GM18526 (cell line): ENCODE measurements around the gene FRMD4B.

Source experiments
- POLR2A ChIP-seq: IDR thresholded peaks from 3 replicates; pipeline ENCODE4 v1.6.1; 2011; ENCODE audit not compliant: insufficient read length; ENCODE audit errors: extremely low read depth

Gene FRMD4B

DNA sequence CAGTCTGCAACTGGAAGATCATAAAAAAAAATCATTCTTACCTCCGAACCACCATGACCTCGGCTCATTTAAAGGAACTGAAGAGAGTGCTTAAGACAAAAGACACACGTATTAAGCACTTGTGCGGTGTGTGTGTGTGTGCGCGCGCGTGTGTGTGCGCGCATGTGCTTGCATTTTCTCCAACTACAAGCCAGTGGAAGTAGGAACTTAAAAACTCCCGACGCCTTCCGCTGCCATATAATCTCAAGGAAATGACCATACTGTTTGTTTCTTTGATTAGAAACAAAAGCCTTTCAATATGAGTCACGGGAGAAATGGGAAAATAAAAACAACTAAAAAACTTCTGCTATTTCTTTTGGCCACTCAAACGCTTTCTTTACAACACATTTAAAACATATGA is 32.4 kb downstream of the FRMD4B start:
- TF ChIP-seq POLR2A = no peak

DNA sequence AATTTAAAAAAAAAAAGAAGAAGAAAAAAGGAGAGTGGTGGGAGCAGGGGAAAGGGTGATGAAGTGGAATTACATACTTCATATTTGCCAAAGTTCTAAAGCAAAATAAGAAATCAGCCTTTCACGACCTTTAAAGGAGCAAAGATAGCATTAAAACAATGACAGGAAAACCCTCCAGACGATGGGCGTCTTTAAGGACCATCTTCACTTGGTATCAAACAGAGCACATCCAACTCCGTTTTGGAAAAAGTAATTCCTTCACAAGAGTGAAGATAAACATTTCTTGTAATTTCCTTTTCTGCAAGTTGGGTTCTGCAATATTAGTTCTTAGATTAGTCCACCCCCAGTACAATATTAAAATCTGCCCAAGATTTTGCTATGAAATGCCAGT is 32.8 kb downstream of the FRMD4B start:
- no peak for TF ChIP-seq POLR2A

DNA sequence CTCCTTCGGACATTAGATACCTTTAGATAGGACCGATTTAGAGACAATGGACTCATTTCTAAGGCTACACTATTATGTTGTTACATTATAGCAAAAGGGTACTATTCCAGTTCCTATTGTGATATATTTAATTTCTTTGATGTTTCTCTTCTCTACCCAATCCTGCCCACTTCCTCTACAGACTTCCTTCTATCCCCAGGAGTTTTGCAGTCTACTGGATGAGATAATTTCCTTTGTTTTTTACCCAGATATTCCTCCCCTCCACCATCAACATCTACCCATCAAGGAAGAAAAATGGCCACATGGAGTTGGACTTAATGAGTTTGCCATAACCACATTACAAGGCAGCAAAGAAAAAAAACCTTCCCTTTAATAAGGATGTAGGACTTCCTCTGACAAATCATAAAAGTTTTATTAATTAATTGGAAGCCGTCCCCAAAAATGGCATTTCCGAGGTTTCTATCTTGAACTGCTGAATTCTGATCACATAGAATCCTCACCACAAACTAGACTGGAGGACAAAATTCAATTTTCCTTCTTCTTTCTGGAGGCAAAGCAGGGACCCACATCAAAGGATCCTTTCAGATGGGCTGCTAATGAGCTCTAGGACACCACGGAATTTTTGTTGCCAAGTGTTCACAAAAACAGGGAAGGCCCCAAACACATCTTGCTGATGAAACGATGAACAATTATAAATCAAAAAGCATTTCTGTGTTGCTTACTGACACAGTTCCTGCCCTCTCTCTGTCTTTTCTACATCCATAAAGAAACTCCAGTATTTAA is 33.4 kb downstream of the FRMD4B start:
- TF ChIP-seq POLR2A = no peak

DNA sequence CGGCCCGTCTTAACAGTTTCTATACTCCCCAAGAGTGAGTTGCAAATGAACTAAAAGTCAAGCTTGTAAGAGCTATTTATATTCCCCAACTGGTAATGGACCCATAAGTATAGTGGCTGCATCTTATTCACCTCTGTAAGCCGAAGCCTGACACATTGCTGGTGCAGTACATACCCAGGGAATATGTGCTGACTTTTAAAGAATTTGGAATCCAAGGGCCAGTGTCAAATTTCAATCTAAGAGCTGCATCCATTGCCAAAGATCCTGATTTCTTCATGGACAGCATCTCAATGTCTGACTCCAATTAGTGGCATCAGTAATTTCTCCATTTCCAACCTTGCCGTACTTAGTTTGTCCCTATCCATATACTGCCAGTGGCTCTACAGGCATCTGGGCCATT is 42.0 kb downstream of the FRMD4B start:
- no peak for TF ChIP-seq POLR2A

DNA sequence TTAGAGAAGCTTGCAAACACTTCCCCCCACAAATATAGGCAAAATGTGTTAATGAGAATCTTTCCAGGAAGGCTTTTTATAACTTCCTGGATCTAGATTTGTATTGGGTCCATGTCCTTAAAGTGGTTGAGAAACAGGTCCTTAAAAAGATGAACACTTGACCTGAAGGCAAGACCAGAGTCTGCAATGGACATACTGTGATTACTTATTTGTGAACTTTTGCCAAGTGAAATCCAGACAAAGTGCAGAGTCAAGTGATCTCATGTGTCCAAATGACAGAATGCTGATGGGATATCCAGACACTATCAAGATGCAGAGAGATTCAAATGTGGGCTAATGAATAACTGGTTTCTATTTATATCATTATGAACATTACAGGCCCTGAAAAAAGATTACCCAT is 43.8 kb downstream of the FRMD4B start:
- no peak for TF ChIP-seq POLR2A

DNA sequence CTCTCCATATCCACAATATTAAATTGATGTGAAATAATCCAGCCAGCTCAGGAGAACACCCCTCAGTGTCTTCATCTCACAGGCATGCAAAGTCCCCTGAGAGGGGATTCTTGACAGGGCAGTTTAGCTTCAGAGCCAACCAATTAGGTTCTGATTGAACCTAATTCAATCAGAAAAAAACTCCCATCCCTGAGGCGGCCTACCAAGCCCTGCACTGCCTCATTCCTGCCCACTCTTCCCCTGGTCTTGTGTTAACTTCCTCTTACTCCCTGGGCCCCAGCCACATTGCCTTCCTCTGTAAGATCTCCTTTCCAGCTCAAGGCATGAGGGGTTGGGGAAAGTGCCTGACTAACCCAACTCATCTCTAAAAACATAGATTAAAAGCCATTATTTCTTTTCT is 46.1 kb downstream of the FRMD4B start:
- TF ChIP-seq POLR2A = no peak

DNA sequence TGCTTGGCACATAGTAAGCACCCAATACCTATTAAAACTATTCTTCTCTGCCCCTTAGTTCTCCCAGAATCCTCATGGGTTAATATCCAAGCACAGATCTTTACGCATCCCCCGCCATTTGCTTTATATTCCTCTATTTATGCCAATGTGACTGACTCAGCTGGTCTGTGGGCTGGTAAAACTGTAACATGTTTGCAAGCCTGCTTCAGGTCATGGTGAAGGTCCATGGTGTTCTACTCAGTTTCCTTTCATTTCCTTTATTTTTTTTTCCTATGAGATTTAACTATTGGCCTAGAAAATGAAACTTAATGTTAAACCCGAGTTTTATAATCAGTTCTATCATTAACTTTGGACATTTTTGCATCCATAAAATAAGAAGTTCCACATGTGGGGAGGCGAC is 47.0 kb downstream of the FRMD4B start:
- no peak for TF ChIP-seq POLR2A

DNA sequence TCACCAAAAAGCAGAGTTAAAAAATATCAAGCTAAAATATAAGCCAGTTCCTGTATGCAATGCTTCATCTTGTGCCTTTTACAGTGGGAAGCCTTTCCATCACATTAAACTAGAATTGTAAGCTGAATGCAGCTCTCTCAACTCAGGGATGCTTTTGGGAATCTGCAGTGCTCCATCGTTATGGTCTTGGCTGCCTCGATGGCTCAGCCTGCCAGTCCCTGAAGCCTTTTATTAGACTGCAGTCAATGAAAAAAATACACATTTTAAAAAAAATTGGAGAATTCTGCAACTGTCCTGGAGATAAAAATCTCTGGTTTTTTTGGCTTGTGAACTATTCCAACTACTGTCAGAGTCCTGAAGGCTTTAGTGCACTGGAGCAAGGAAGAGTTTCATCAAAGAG is 53.0 kb downstream of the FRMD4B start:
- no peak for TF ChIP-seq POLR2A

DNA sequence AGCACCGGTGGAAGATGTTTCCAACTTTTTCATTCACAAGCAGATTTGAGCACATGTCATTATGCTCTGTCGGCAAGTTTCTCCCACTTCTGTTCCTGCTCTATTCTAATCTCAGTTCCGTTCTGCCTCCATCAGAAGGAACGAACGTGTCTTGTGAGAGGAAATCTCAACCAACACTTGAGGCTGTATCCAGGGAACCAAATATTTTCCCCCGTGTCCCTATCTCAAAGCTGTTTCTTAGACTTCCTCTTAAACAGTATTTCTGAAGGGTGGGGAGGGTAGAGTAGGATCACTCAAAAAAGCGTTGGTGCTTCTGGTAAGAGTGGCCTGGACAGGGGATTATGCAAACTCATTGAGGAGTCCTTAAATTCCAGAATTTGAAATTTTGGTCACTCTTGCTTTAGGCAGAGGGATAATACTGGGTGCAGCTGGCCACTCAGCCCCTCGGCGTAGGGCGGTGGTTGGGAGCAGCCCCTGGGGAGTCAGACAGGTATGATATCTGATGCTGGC is 54.9 kb downstream of the FRMD4B start:
- TF ChIP-seq POLR2A = no peak

DNA sequence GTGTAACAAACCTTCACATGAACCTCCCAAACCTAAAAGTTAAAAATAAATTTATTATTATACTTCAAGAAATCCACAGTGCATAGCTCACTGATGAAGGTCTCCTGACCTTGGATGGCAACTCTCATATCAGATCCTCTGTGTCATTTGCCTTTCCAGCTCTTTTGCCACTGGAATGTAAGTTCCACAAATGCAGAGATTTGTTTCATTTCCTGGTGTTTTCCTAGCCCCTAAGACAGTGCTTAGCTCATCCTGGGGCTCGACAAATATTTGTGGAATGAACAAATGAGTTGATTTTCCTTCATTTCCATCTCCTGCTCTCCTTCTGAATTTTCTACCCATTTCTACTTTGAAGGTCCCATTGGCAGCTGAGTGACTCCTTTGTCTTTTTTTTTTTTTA is 56.0 kb downstream of the FRMD4B start:
- TF ChIP-seq POLR2A = no peak

DNA sequence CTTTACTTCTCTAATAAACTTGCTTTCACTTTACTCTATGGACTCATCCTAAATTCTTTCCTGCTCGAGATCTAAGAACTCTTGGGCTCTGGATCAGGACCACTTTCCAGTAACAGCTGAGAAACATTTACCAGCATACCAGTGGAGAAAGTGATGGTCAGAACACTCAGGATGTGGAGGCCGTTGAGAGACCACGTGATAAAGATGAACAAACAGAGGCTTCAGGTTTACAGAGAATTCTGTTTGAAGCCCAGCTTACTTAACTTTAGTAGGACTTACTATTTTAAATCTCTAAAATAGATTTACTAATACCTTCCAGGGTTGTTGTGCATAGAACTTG is 57.0 kb downstream of the FRMD4B start:
- TF ChIP-seq POLR2A = no peak

DNA sequence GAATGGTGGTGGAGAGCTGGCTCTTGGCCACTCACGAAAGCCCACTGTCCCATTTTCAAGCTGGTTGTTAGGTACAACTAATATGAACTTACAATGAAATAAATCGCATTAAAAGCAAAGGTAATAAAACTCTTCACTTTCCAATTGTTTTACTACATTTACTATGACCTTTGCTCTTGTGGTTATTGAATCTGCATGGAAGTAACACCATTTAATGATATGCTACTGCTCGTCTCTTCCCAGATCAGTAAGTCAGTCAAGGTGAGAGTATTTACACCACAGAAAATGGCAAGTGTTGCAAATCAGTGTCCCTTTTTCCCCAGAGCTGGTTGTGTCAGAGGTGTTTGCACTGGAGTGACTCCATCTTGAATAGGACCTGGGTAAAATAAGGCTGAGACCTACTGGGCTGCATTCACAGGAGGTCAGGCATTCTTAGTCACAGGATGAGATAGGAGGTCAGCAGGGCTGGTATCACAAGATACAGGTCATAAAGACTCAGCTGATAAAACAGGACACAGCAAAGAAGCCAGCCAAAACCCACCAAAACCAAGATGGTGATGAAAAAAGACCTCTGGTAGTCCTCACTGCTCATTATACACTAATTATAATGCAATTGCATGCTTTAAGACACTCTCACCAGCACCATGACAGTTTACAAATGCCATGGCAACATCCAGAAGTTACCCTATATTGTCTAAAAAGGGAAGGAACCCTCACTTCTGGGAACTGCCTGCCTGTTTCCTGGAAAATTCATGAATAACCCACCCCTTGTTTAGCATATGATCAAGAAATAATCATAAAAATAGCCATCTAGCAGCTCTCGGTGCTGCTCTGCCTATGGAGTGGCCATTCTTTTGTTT is 57.6 kb downstream of the FRMD4B start:
- no peak for TF ChIP-seq POLR2A

DNA sequence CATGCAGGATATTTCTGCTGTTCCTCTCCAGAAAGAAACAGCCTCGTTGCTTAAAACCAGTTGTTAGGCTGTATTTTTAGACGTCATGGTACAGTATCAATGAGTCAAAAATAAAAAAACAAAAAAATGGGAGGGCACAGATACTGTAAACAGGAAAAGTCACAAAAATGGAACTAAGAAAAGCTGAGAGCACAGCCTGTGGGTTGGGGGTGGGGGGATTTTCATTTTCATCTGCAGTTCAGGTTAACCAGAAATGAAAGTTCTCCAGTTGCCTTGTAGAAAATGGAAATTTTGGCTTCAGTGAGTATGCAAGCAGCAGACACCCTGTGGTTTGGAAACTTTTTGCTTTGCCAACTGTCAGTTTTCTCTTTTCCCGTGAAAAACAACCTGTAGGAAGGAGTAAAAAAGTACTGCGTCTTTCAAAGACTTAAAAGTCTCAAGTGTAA is 59.0 kb downstream of the FRMD4B start:
- TF ChIP-seq POLR2A = no peak

DNA sequence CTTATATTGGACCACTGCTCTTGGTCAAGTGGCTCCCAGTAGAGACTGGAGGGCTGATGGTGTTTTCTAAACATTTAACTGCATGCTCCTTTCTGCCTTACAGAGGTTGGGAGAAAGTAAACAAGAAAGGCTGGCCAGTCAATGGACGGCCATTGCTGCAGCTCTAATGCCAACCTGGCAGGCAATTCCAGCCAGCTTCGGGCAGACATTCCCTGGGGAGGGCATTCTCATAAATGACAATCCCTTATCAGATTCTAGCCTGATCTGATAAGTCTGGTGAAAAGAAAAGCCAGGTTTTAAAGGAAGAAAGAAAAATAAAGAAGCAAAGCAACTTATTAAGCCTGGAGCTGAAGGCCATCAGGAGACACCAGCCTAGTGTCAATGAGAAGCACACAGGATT is 60.7 kb downstream of the FRMD4B start:
- TF ChIP-seq POLR2A = no peak

DNA sequence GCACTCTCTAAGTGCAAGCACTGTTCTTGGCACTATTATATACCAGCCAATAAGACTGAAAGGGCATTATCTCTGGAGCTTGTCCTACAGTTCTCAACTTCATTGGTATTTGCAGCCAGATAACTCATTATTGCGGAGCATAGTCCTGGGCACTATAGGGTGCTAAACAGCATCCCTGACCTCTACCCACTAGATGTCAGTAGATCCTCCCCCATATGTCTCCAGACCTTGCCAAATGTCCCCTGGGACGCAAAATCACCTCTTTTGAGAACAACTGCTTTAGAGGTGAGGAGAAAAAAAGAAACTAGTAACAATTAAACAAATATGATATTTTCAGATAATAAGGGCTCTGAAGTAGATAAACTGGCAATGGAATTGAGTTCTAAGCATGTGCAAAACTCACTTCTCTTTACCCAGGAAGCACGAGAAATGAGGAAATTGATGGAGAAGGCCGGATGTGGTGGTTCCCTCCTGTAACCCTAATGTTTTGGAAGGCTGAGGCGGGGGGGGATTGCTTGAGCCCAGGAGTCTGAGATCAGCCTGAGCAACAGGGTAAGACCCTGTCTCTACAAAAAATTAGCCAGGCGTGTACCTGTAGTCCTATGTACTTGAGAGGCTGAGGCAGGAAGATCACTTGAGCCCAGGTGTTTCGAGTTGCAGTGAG is 61.4 kb downstream of the FRMD4B start:
- TF ChIP-seq POLR2A = no peak

DNA sequence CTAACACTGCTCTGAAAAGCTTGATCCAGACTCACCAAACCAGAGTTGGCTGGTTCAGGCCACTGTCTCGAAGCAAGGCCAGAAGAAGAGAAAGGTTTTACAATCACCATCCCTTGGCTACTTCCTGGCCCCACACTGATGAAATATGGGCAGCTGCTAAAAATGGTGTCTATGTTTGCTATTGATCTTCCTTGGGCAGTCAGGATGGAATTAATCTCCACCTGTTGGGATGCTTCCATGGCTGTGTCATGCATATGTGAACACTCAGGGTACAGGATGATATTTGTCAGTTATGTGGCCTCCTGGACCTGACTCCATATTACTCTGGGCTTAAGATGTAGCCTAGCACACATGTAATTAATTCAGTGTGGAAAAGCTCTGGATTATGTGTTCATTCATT is 61.9 kb downstream of the FRMD4B start:
- TF ChIP-seq POLR2A = no peak
